Esophagus muscularis mucosa (tissue), 4 donors: Measurements from ENCODE around the gene PCNX1. TPM values are rescaled to one million over a fixed set of nuclear protein-coding genes. Genes with fewer than 3 reads are reported as not detected.

ENCODE experiments used
- DNase-seq: peaks from one replicate; pipeline ENCODE4 v3.0.0-alpha.2; 2017; ENCODE audit errors: extremely low spot score
- H3K27ac ChIP-seq, 4 donors: fragments of 200-600 bp; sonication (generic); replicated peaks in 1 of 4; 1 replicate in 3 of 4; 2 replicates in 1 of 4; pipeline ENCODE4 v1.5.1; 2016 to 2019; ENCODE audit warnings: mild to moderate bottlenecking in 1 of 4
- H3K27me3 ChIP-seq, 4 donors: fragments of 200-600 bp; sonication (generic); one replicate each; pipeline versions ENCODE4 v1.5.1 to v1.6.0; 2016 to 2019
- H3K36me3 ChIP-seq, 4 donors: fragments of 200-600 bp; sonication (generic); one replicate each; pipeline ENCODE4 v1.5.1; 2016 to 2019
- H3K4me1 ChIP-seq, 4 donors: fragments of 200-600 bp; sonication (generic); one replicate each; pipeline ENCODE4 v1.5.1; 2016 to 2019
- H3K4me3 ChIP-seq, 4 donors: fragments of 200-600 bp; sonication (generic); 1 replicate in 2 of 4; 2 replicates in 2 of 4; pipeline ENCODE4 v1.5.1; 2016 to 2019; ENCODE audit warnings: mild to moderate bottlenecking in 4 of 4, moderate library complexity in 1 of 4
- H3K9me3 ChIP-seq, 4 donors: fragments of 200-600 bp; sonication (generic); 1 replicate in 3 of 4; 2 replicates in 1 of 4; pipeline ENCODE4 v1.5.1; 2016 to 2019
- EP300 ChIP-seq: sonication (generic); formaldehyde crosslinking; IDR thresholded peaks from one replicate; pipeline ENCODE4 v1.6.1; 2017; ENCODE audit warnings: antibody characterized with exemption
- POLR2A ChIP-seq: fragments of 450-650 bp; IDR thresholded peaks from one replicate; pipeline ENCODE4 v1.6.1; 2017; ENCODE audit warnings: antibody characterized with exemption, moderate library complexity, mild to moderate bottlenecking, low read depth
- POLR2AphosphoS5 ChIP-seq, 2 donors: sonication (generic); formaldehyde crosslinking; IDR thresholded peaks; one replicate each; pipeline ENCODE4 v1.6.1; 2017; ENCODE audit warnings: antibody characterized with exemption in 2 of 2
- WGBS: methylation state at CpG from one replicate; pipeline ENCODE4 v1.1.5; 2018; 5-methylcytosine and 5-hydroxymethylcytosine counted together
- intact Hi-C: fragments of 100-400 bp; cut with DNase I; formaldehyde crosslinking; loops from one replicate; pipeline ENCODE4 v1.15.1; 2023
- total RNA-seq, 4 donors: library from RNA; depleted of rRNA; stranded (reverse); fragments of >200 nt; gene quantifications; one replicate each; pipeline versions ENCODE4 v1.1.0 to v1.2.1, GENCODE V29; 2016
- TF ChIP-seq, protein P1 (sequence below), 3 experiments: fragments of 200-600 bp in 2 of 3; fragments of 450-650 bp in 1 of 3; sonication (generic) in 2 of 3; IDR thresholded peaks; one replicate each; pipeline ENCODE4 v1.5.1; 2017 to 2019; ENCODE audit warnings: antibody characterized with exemption in 3 of 3, mild to moderate bottlenecking in 2 of 3, moderate library complexity in 1 of 3

PCNX1 gene
- total RNA-seq, 4 donors from 2014 or later = 56.3 to 62.5 (median 59.6) TPM

DNA sequence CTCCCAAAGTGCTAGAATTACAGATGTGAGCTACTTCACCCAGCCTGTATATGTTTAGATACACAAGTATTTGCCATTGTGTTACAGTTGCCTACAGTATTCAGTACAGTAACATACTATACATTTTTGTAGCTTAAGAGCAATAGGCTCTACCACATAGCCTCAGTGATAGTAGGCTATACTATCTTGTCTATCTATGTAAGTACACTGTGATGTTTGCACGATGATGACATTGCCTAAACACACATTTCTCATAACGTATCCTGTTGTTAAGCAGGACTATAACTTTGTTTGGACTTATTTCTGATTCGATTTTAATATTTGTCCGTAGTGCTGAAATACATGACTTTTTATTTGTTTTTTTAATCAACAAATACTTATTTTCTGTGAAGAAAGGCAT, 129.2 kb downstream of the PCNX1 start:
- 96% methylated on average over 4 of the region's 4 CpGs for WGBS
- Histone ChIP-seq H3K4me1 (no peaks in the 10 kb centered on the region), H3K4me3 (no peak overlapping the region), H3K36me3 (peaks cover 20 to 79% (median 54%) of the 10 kb centered on the region in 4 donors), H3K27me3 (no peaks in the 10 kb centered on the region), H3K27ac (no peak overlapping the region), H3K9me3 (peaks cover 0 to 15% (median 6%) of the 10 kb centered on the region in 4 donors)
- DNase-seq = no peak
- intact Hi-C loops = no loop called here
- TF ChIP-seq, protein P1, sequence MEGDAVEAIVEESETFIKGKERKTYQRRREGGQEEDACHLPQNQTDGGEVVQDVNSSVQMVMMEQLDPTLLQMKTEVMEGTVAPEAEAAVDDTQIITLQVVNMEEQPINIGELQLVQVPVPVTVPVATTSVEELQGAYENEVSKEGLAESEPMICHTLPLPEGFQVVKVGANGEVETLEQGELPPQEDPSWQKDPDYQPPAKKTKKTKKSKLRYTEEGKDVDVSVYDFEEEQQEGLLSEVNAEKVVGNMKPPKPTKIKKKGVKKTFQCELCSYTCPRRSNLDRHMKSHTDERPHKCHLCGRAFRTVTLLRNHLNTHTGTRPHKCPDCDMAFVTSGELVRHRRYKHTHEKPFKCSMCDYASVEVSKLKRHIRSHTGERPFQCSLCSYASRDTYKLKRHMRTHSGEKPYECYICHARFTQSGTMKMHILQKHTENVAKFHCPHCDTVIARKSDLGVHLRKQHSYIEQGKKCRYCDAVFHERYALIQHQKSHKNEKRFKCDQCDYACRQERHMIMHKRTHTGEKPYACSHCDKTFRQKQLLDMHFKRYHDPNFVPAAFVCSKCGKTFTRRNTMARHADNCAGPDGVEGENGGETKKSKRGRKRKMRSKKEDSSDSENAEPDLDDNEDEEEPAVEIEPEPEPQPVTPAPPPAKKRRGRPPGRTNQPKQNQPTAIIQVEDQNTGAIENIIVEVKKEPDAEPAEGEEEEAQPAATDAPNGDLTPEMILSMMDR (IDR thresholded peaks at IDR 0.05) = no peak
- TF ChIP-seq POLR2A = no peak
- no peak for TF ChIP-seq POLR2AphosphoS5 (IDR thresholded peaks at IDR 0.05)
- no peak for TF ChIP-seq EP300

DNA sequence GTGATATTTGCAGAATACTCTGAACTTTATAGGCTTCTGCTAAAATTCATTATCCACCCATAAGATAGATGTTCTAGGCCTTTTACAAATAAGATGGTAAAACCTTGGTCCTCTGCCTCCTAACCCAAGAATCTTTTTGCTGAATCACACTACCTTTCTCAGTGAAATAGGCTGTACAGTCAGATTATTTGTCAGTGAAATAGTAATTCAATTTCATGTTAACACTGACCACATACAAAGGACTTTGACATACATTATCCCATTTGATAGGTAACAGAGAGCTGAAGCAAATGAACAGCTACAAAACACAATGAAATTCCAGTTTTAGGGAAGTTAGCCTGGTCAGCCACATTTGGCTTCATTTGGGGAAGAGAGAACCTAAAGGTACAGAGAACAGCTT, 141.1 kb downstream of the PCNX1 start:
- Histone ChIP-seq H3K9me3 (peaks cover 0 to 3% (median 1%) of the 10 kb centered on the region in 4 donors), H3K4me1 (no peaks in the 10 kb centered on the region), H3K27me3 (no peaks in the 10 kb centered on the region), H3K36me3 (peaks cover 9 to 85% (median 56%) of the 10 kb centered on the region in 4 donors), H3K27ac (no peak overlapping the region), H3K4me3 (no peak overlapping the region)
- TF ChIP-seq EP300 (no peak), POLR2A (no peak), POLR2AphosphoS5 (IDR thresholded peaks at IDR 0.05) (no peak)
- TF ChIP-seq, protein P1 (IDR thresholded peaks at IDR 0.05) = no peak
- DNase-seq = no peak
- intact Hi-C loops = no loop called here

DNA sequence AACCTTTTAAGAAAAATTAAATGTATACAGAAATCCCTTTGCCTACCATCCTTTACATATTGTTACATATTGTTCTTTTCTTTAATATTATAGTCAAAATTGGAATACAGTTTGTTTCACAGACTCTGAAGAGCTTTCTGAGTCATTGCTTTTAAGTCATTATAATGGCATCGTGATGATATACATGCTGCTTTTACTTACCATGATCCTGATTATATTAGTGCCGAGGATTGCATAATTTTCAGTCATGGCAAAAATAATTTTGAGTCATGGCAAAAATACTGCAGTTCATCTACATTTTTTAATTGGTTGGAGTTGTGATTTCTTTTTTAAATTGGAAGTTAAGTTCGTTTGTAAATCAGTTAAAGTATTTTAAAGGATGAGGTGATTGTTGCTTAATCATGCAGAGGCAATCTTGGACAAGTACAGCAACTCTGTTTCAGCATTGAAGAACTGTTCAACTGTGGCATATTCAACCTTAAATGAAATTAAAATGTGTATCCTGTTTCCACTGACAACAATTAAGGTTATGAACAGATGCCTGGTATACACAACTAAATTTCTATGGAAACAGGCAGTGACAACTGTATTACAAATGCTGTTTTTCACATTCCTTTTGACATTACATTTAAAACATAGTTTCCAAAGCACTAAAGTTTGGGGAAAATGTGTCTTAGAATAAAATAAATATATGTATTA, 142.3 kb downstream of the PCNX1 start:
- H3K4me1 ChIP-seq = no peaks in the 10 kb centered on the region
- no peak for TF ChIP-seq EP300
- TF ChIP-seq POLR2A = no peak
- no peak for TF ChIP-seq POLR2AphosphoS5 (IDR thresholded peaks at IDR 0.05)
- TF ChIP-seq, protein P1 (IDR thresholded peaks at IDR 0.05) = no peak
- H3K4me3 ChIP-seq = no peak overlapping the region
- H3K27ac ChIP-seq = no peak overlapping the region
- no peak for DNase-seq
- intact Hi-C loops = no loop called here
- no peaks in the 10 kb centered on the region for H3K27me3 ChIP-seq
- 78% methylated on average over 3 of the region's 3 CpGs for WGBS
- H3K9me3 ChIP-seq = no peaks in the 10 kb centered on the region
- peaks cover 12 to 78% (median 52%) of the 10 kb centered on the region in 4 donors for H3K36me3 ChIP-seq

DNA sequence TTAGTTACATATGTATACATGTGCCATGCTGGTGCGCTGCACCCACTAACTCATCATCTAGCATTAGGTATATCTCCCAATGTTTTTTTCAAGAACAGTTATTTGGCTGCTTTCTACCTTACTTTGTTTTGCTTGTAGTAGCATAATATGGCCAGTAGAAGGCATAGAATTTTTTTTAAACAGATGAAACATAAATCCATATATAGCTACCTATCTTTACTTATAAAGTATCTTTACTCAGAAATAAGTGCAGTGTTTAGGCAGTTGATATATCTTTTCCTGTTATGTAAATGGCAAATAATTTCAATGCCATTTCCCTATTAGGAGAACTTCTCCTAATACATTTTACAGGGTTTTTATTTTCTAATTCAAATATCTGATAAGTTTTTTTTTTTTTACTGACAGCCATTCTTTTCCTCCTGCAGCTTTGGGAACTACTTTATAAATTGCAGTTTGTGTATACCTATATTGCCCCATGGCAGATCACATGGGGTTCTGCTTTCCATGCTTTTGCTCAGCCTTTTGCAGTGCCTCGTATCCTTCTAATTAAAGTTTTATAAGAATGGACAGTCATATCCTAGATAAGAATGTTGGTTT, 143.1 kb downstream of the PCNX1 start:
- WGBS = 94% methylated on average over 2 of the region's 2 CpGs
- Histone ChIP-seq H3K4me3 (no peak overlapping the region), H3K27me3 (no peaks in the 10 kb centered on the region), H3K4me1 (no peaks in the 10 kb centered on the region), H3K36me3 (peaks cover 12 to 77% (median 50%) of the 10 kb centered on the region in 4 donors), H3K27ac (no peak overlapping the region), H3K9me3 (no peaks in the 10 kb centered on the region)
- DNase-seq = no peak
- TF ChIP-seq EP300 = no peak
- TF ChIP-seq, protein P1 (IDR thresholded peaks at IDR 0.05) = peak in 1 of 3 experiments; percentile 41
- intact Hi-C loops = no loop called here
